GM06990 (cell line): ENCODE results near the gene PLEKHA6.

Experiments used
- DNase-seq: peaks from one replicate; pipeline ENCODE4 v3.0.0-alpha.2; 2011; ENCODE audit not compliant: insufficient read length; ENCODE audit errors: extremely low read depth
- H3K27me3 ChIP-seq: replicated peaks from 2 replicates; pipeline ENCODE4 v1.6.0; 2011; ENCODE audit warnings: low read length; ENCODE audit not compliant: control insufficient read depth, insufficient read depth
- H3K36me3 ChIP-seq: 2 replicates; pipeline ENCODE4 v1.5.1; 2011; ENCODE audit warnings: low read length; ENCODE audit not compliant: control insufficient read depth, insufficient read depth
- H3K4me3 ChIP-seq: replicated peaks from 2 replicates; pipeline ENCODE4 v1.5.1; 2011; ENCODE audit warnings: low read depth, mild to moderate bottlenecking, control low read depth, low read length
- TF ChIP-seq, protein P1 (sequence below): IDR thresholded peaks from 2 replicates; pipeline ENCODE4 v1.5.1; 2011; ENCODE audit warnings: low read length, control low read depth, mild to moderate bottlenecking, inconsistent platforms; ENCODE audit not compliant: insufficient read depth, poor library complexity, severe bottlenecking

PLEKHA6 gene

DNA sequence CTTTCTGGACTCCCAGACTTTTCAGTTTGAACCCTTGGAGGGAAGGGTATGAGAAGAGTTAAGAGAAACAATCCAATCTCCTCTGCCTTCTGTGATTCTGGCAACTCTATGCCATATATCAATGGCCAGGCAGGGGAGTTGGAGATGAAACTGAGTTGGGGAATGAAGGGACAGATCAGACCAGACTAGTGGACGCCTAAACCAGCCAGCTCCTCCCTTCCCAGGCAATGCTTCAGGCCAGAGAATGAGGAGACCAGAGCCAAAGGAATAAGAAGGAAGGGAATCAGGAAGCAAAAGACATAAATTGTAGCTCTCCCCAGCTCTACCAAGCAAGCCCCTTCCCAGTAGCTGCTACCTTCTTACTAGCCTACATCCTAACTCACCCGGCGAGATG lies 22.7 kb downstream of the PLEKHA6 start:
- DNase-seq = no peak
- no peaks in the 10 kb centered on the region for H3K36me3 ChIP-seq
- H3K4me3 ChIP-seq = no peak overlapping the region

DNA sequence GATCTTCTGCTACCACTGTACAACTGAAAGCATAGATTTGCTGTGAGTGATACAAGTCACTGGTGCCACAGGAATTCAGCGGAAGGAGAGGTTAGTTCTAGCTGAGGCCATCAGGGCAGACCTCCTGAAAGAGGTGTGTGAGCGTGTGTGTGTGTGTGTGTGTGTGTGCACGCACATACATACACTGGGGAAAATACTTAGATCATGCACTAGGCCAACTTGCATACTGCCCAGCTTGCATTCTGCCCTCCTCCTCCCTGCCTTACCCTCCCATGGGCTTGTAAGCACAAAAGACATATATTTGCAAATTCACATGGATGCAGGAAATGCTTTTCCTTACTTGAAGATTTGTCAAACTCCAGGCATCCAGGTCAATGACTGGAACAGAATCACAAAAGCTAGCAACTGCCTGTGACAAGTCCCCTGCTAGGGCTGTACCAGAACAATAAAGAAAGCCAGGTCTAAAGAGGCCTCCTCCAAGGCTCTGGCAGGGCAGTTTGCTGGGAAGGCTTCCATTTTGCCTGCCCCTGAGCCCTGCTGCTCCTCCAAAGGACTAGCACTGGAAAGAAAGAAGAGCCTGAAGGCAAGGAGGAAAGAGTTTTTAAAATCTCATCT lies 23.2 kb downstream of the PLEKHA6 start:
- H3K27me3 ChIP-seq = peaks cover 5% of the 10 kb centered on the region
- H3K36me3 ChIP-seq = no peaks in the 10 kb centered on the region
- DNase-seq = no peak
- TF ChIP-seq, protein P1, sequence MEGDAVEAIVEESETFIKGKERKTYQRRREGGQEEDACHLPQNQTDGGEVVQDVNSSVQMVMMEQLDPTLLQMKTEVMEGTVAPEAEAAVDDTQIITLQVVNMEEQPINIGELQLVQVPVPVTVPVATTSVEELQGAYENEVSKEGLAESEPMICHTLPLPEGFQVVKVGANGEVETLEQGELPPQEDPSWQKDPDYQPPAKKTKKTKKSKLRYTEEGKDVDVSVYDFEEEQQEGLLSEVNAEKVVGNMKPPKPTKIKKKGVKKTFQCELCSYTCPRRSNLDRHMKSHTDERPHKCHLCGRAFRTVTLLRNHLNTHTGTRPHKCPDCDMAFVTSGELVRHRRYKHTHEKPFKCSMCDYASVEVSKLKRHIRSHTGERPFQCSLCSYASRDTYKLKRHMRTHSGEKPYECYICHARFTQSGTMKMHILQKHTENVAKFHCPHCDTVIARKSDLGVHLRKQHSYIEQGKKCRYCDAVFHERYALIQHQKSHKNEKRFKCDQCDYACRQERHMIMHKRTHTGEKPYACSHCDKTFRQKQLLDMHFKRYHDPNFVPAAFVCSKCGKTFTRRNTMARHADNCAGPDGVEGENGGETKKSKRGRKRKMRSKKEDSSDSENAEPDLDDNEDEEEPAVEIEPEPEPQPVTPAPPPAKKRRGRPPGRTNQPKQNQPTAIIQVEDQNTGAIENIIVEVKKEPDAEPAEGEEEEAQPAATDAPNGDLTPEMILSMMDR = no peak
- no peak overlapping the region for H3K4me3 ChIP-seq

More for the DNA sequence above, 22.7 kb downstream of the PLEKHA6 start:
- TF ChIP-seq, protein P1 = no peak
- H3K27me3 ChIP-seq = peaks cover 5% of the 10 kb centered on the region

DNA sequence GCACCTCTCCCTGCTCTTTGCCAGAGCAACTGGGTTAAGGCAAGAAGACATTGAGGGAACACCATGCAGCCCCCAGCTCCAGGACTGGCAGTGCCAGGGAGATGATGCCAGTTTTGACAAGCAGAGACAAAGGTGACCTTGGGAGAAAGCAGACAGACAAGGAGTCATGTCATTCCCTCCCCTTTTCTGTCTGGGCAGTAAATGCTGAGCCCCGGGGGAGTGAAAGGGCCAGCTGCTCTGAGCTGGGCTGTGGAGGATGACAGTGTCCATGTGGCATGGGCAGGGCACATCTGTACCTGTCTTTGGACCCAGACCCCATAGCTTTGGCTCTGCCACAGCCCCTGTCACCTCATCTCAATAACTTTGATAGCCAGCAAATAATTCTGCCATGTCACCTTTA lies 24.2 kb downstream of the PLEKHA6 start:
- Histone ChIP-seq H3K36me3 (no peaks in the 10 kb centered on the region), H3K4me3 (no peak overlapping the region), H3K27me3 (peaks cover 5% of the 10 kb centered on the region)
- DNase-seq = no peak
- TF ChIP-seq, protein P1 = no peak

DNA sequence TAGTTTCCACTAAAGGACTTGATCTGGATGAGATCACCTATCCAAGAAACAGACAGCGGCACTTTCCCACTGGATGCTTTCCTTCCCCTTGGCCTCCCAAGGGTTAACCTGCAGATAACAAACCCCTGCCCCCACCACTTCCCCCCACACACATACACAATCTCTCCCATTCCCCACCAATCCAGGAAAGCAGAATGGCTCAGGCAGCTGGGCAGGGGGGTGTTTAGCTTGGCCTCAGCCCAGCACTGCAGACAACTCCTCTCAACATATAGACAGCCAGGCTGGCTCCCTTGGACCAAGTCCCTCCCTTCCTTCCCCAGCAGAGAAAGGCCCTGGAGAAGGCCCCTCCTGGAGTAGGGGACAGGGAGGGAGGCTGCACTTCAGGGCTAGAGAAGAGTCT lies 24.6 kb downstream of the PLEKHA6 start:
- DNase-seq = no peak
- TF ChIP-seq, protein P1 = no peak
- Histone ChIP-seq H3K36me3 (no peaks in the 10 kb centered on the region), H3K4me3 (no peak overlapping the region), H3K27me3 (peaks cover 5% of the 10 kb centered on the region)

DNA sequence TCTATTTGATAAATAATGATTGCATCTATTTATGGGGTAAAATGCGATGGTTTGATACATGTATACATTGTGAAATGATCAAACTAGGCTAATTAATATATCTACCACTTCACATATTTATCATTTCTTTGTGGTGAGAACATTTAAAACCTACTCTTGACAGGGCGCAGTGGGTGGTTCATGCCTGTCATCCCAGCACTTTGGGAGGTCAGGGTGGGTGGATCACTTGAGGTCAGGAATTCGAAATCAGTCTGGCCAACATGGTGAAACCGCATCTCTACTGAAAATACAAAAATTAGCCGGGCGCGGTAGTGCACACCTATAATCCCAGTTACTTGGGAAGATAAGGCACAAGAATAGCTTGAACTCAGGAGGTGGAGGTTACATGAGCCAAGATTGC lies 25.3 kb downstream of the PLEKHA6 start:
- peaks cover 5% of the 10 kb centered on the region for H3K27me3 ChIP-seq
- TF ChIP-seq, protein P1 = no peak

DNA sequence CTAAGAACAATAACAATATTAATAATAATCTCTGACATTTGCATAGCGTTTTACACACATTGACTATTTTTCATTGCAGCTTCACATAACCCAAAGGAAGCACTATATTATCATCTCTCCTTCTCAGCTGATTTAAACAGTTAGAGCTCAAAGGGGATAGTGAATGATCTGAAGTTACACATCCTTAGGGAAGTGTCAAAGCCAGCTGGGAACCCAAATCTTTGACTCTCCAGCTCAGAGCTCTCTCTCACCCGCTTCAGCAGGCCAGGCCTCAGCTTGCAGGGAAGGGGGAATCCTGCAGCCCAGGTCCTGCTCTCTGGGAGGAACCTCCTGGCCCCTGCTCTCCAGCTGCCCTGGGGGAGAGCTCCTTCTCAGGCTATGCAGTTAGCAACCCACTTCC lies 26.3 kb downstream of the PLEKHA6 start:
- no peak for DNase-seq
- H3K36me3 ChIP-seq = no peaks in the 10 kb centered on the region
- no peak overlapping the region for H3K4me3 ChIP-seq
- peaks cover 5% of the 10 kb centered on the region for H3K27me3 ChIP-seq
- TF ChIP-seq, protein P1 = no peak

More for the DNA sequence above, 25.3 kb downstream of the PLEKHA6 start:
- no peaks in the 10 kb centered on the region for H3K36me3 ChIP-seq
- no peak overlapping the region for H3K4me3 ChIP-seq
- DNase-seq = no peak
